Measurements from ENCODE around the gene SPCS2. TPM values are rescaled to one million over a fixed set of nuclear protein-coding genes. Genes with fewer than 3 reads are reported as not detected.

Gene SPCS2
- total and polyA plus RNA-seq, 2 of the 8 experiments (the other 6 are each of a cell fraction or from before 2014, with no cell fraction given): 92.7 to 161 TPM

- Histone ChIP-seq H3K27me3 (replicated peaks in 1 of 4; ENCODE audit: control insufficient read depth in 3 of 4, extremely low read depth in 1 of 4, insufficient read depth in 3 of 4, low read length in 3 of 4) (no peaks in the 10 kb centered on the region), H3K4me3 (ENCODE audit: extremely low read depth in 1 of 4, insufficient read depth in 2 of 4, low read depth in 3 of 4, low read length in 4 of 4) (no peak overlapping the region), H2BK20ac (ENCODE audit: low read length) (no peak overlapping the region), H3K79me2 (ENCODE audit: control insufficient read depth in 1 of 2, insufficient read depth in 2 of 2, low read length in 2 of 2) (no peaks in the 10 kb centered on the region), H4K5ac (ENCODE audit: insufficient read length, low read depth, low read length) (no peak overlapping the region), H3K9me3 (ENCODE audit: insufficient read depth in 2 of 2, low read depth in 1 of 2, low read length in 1 of 2) (peaks cover 1 to 3% of the 10 kb centered on the region in 2 experiments; a peak in 1 of 4 replicates), H3K4me1 (replicated peaks in 1 of 4; ENCODE audit: control insufficient read depth in 3 of 4, insufficient read depth in 4 of 4, low read length in 3 of 4) (no peaks in the 10 kb centered on the region), H2BK15ac (ENCODE audit: low read length) (no peak overlapping the region), H4K8ac (ENCODE audit: extremely low read depth, insufficient read depth, low read length) (no peak overlapping the region), H3K23me2 (ENCODE audit: low read depth, low read length) (no peaks in the 10 kb centered on the region; the same call in 1 of the 2 replicates), H3K56ac (replicated peaks; ENCODE audit: insufficient read length, low read depth, low read length) (no peak overlapping the region), H2AK5ac (ENCODE audit: low read depth, low read length) (no peak overlapping the region), H2BK120ac (replicated peaks; ENCODE audit: low read depth, low read length) (no peak overlapping the region), H3K23ac (ENCODE audit: insufficient read length) (no peak overlapping the region), H4K20me1 (replicated peaks in 1 of 2; ENCODE audit: control insufficient read depth in 1 of 2, insufficient read depth in 2 of 2, low read length in 2 of 2) (no peaks in the 10 kb centered on the region), H3K4ac (replicated peaks; ENCODE audit: insufficient read length, low read depth, low read length) (no peak overlapping the region), H4K91ac (replicated peaks; ENCODE audit: insufficient read length, low read length) (no peak overlapping the region), H3K36me3 (ENCODE audit: control insufficient read depth in 2 of 4, insufficient read depth in 4 of 4, low read length in 3 of 4) (peaks cover 0 to 16% (median 1%) of the 10 kb centered on the region in 4 experiments; a peak in 4 of 8 replicates), H3K14ac (ENCODE audit: insufficient read length) (no peak overlapping the region), H3K27ac (ENCODE audit: low read depth, low read length) (no peak overlapping the region), H3K9ac (replicated peaks in 1 of 4; ENCODE audit: extremely low read depth in 1 of 4, low read depth in 3 of 4, low read length in 3 of 4) (no peak overlapping the region), H2BK5ac (ENCODE audit: low read depth, low read length) (no peak overlapping the region), H2AFZ (ENCODE audit: low read length) (no peak overlapping the region), H3K4me2 (ENCODE audit: insufficient read depth in 1 of 2, low read depth in 2 of 2, low read length in 2 of 2) (no peak overlapping the region), H3K18ac (ENCODE audit: extremely low read depth, low read length) (no peak overlapping the region), H3K79me1 (ENCODE audit: low read depth, low read length) (no peaks in the 10 kb centered on the region), H2BK12ac (ENCODE audit: low read depth, low read length) (no peak overlapping the region)
- DNase-seq (ENCODE audit: low read depth in 1 of 2, low spot score in 2 of 2): no peak
- ChIA-PET POLR2A (ENCODE audit: partially characterized antibody) (interaction anchor here (1.2 to 2.0 kb wide), 3 partner anchors 12 to 388 kb away, joined by 3 to 5 read pairs (median 3); partner anchors contain the start of gene NEU3), CTCF (ENCODE audit: partially characterized antibody) (interaction anchor here (0.9 to 5.3 kb wide), 8 partner anchors 8 to 235 kb away, joined by 3 to 30 read pairs (median 4); partner anchors contain the start of gene NEU3)
- WGBS, 2 experiments (ENCODE audit: extremely low coverage in 1 of 2, insufficient coverage in 1 of 2, insufficient read length in 1 of 2, insufficient replicate concordance in 2 of 2, low coverage in 1 of 2, low lambda C conversion rate in 2 of 2, missing lambda C conversion rate in 1 of 2): 76% methylated on average over 1 of the region's 1 CpG; no CpG with 5 or more reads in 1 of the 2 experiments
- FAIRE-seq: no peak
- TF ChIP-seq JUN (IDR thresholded peaks at IDR 0.05; ENCODE audit: low read depth, low read length) (no peak), RFX5 (IDR thresholded peaks at IDR 0.05; ENCODE audit: borderline replicate concordance, low read depth, low read length) (no peak), MAFK (IDR thresholded peaks at IDR 0.05; ENCODE audit: low read depth, low read length) (no peak), CEBPB (IDR thresholded peaks at IDR 0.05; ENCODE audit: low read depth, low read length) (no peak), ZNF274 (IDR thresholded peaks at IDR 0.05; ENCODE audit: borderline replicate concordance, extremely low read depth, low read length) (no peak), KDM5A (IDR thresholded peaks at IDR 0.05; ENCODE audit: low read length) (no peak), HDAC2 (IDR thresholded peaks at IDR 0.05; ENCODE audit: borderline replicate concordance in 1 of 2, low read depth in 2 of 2, low read length in 2 of 2) (no peak), BRCA1 (IDR thresholded peaks at IDR 0.05; ENCODE audit: low read depth, low read length) (no peak), SP2 (IDR thresholded peaks at IDR 0.05; ENCODE audit: low read length) (no peak), RBBP5 (IDR thresholded peaks at IDR 0.05; ENCODE audit: borderline replicate concordance, low read depth, low read length) (no peak), TAF1 (IDR thresholded peaks at IDR 0.05; ENCODE audit: low read depth, low read length) (no peak), EP300 (IDR thresholded peaks at IDR 0.05; ENCODE audit: borderline replicate concordance in 1 of 2, low read depth in 2 of 2, low read length in 2 of 2) (no peak)
- TF ChIP-seq, protein P1, sequence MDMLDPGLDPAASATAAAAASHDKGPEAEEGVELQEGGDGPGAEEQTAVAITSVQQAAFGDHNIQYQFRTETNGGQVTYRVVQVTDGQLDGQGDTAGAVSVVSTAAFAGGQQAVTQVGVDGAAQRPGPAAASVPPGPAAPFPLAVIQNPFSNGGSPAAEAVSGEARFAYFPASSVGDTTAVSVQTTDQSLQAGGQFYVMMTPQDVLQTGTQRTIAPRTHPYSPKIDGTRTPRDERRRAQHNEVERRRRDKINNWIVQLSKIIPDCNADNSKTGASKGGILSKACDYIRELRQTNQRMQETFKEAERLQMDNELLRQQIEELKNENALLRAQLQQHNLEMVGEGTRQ (IDR thresholded peaks at IDR 0.05; ENCODE audit: low read length): no peak
These were observed 65.1 kb downstream of the SPCS2 start for GRCh38 chr11:75014129-75014528.

Data from H1 (cell line).